ENCODE results near the gene ERC1.

The ERC1 gene

DNA sequence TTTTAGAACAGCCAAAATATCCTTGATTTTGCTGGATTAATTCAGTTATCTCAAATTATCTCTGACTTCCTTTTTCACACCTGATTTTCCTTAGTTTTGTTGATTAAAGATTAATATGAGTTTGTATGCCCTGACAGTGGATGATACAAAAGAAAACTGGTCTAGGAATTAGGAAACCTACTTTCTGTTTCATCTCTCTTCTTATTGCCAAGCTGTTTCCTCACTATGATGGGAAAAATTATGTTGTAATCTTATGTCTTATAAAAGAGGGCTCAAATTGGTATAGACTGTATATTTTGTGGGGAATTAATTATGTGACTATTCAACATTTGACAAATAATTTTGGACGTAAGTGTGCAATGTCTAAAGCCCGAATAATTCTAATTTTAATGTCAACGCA lies 331.8 kb downstream of the ERC1 start:
- DNase-seq (ENCODE audit: low read depth) = no peak
- in situ Hi-C loops (cut with HindIII; ENCODE audit: low sequenced_read_pairs) = no loop called here
- TF ChIP-seq, protein P1, sequence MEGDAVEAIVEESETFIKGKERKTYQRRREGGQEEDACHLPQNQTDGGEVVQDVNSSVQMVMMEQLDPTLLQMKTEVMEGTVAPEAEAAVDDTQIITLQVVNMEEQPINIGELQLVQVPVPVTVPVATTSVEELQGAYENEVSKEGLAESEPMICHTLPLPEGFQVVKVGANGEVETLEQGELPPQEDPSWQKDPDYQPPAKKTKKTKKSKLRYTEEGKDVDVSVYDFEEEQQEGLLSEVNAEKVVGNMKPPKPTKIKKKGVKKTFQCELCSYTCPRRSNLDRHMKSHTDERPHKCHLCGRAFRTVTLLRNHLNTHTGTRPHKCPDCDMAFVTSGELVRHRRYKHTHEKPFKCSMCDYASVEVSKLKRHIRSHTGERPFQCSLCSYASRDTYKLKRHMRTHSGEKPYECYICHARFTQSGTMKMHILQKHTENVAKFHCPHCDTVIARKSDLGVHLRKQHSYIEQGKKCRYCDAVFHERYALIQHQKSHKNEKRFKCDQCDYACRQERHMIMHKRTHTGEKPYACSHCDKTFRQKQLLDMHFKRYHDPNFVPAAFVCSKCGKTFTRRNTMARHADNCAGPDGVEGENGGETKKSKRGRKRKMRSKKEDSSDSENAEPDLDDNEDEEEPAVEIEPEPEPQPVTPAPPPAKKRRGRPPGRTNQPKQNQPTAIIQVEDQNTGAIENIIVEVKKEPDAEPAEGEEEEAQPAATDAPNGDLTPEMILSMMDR (IDR thresholded peaks at IDR 0.05; ENCODE audit: low read depth, low read length, missing control alignments) = no peak
- no peak overlapping the region for H3K4me3 ChIP-seq (ENCODE audit: low read depth, low read length)

DNA sequence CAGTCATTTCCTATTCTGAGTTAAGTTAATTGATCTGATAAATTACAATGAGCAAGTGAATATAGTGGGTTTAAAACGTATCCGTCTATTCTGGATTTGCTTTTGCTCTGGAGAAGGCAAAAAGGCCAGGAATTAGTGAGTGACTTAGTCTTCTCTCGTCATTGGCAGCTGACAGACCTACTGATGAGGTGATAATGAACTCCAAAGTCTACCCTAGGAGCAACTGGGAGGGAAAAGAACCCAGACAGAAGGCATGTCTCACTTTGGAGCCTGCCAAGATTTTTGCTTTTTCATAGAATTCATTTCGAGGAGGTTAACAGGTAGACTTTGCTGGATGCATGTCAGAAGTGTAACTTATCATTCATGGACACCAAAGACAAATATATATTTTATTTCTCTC lies 333.1 kb downstream of the ERC1 start:
- H3K4me3 ChIP-seq (ENCODE audit: low read depth, low read length) = no peak overlapping the region
- TF ChIP-seq, protein P1 (IDR thresholded peaks at IDR 0.05; ENCODE audit: low read depth, low read length, missing control alignments) = no peak
- in situ Hi-C loops (cut with HindIII; ENCODE audit: low sequenced_read_pairs) = no loop called here
- DNase-seq (ENCODE audit: low read depth) = no peak

DNA sequence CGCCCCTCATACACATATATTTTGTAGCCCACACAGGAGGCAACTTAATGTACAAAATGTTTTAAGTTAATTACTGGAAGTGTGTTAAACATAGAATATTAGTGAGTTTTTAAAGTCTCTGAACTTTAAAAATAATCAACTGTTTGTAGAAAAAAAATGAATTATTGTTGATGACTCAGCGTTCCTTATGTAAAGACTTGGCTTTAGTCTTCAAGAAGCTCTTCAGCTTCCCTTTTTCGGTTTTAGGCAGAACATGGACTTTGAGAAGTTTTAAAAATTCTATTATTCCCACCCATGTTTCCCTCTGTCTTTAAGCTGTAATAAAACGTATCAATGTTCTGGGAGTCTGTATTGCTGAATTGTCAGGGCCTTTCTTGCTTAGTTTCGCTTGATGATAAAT lies 333.9 kb downstream of the ERC1 start:
- no peak overlapping the region for H3K4me3 ChIP-seq (ENCODE audit: low read depth, low read length)
- TF ChIP-seq, protein P1 (IDR thresholded peaks at IDR 0.05; ENCODE audit: low read depth, low read length, missing control alignments) = no peak
- in situ Hi-C loops (cut with HindIII; ENCODE audit: low sequenced_read_pairs) = no loop called here
- DNase-seq (ENCODE audit: low read depth) = no peak

DNA sequence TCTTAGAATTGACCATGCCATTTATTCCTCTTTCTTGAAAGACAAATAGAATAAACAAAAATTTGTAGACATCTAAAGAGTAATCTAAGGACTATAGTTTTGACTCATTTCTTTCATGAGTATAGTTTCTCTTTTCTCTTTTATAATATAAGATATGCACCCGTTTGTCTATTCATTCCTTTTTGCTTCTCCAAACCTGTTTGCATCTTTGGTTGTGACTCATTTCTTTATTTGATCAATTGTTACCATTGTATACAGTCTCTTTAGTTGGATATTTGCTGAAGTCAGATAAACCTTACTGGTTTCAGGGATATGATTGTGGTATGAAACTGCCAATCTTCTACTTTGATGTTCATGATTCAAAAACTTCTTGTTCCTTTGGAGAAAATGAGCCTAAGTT lies 334.6 kb downstream of the ERC1 start:
- in situ Hi-C loops (cut with HindIII; ENCODE audit: low sequenced_read_pairs) = no loop called here
- no peak for DNase-seq (ENCODE audit: low read depth)
- TF ChIP-seq, protein P1 (IDR thresholded peaks at IDR 0.05; ENCODE audit: low read depth, low read length, missing control alignments) = no peak
- H3K4me3 ChIP-seq (ENCODE audit: low read depth, low read length) = no peak overlapping the region

DNA sequence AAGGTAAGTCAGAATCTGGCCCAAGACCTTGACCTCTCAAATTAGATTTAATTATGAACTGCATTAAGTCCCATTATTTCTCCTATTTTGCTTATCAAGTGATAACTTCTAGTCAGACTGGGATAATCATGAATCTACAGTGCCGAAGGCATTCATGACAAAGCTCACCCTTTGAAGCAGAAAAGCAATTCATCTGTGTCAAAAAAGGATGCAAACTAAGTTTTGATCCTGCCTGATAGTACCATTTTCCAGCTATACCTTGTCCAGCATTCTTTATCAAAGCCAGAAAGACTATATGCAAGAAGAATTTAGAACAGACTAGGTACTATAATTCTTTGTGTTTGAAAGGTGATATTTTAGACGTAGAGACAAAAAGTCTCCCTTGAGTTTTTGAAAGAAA lies 335.2 kb downstream of the ERC1 start:
- no peak overlapping the region for H3K4me3 ChIP-seq (ENCODE audit: low read depth, low read length)
- no peak for DNase-seq (ENCODE audit: low read depth)
- in situ Hi-C loops (cut with HindIII; ENCODE audit: low sequenced_read_pairs) = no loop called here
- TF ChIP-seq, protein P1 (IDR thresholded peaks at IDR 0.05; ENCODE audit: low read depth, low read length, missing control alignments) = no peak

DNA sequence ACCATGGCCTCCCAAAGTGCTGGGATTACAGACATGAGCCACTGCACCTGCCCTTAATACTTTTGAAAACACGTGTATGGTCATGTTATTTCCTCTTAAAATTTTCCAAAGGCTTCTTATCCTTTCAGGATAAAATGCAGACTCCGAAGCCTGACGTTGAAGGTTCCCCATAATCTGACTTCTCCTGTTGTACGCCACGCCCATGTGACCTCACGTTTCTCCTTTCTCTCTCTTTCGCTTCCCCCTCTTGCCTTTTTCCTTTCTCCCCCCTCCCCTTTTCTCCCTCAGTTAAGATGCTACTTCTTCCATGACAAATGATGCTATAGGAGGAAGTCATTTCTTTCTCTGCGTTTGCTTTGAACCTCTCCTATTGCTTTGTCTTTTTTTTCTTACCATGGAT lies 337.4 kb downstream of the ERC1 start:
- DNase-seq (ENCODE audit: low read depth) = no peak
- in situ Hi-C loops (cut with HindIII; ENCODE audit: low sequenced_read_pairs) = no loop called here
- no peak overlapping the region for H3K4me3 ChIP-seq (ENCODE audit: low read depth, low read length)
- TF ChIP-seq, protein P1 (IDR thresholded peaks at IDR 0.05; ENCODE audit: low read depth, low read length, missing control alignments) = no peak

Data from astrocyte of the cerebellum (primary cell).